OCI-LY1 (cell line): Measurements from ENCODE around the gene LGALS14.

Experiments
- CTCF ChIP-seq: fragments of 200-600 bp; sonication (generic), shearing (Covaris generic); IDR thresholded peaks from 2 replicates; pipeline ENCODE4 v1.5.1; 2017; ENCODE audit warnings: mild to moderate bottlenecking, antibody characterized with exemption, low read length, moderate library complexity, mixed read lengths
- EZH2 ChIP-seq: fragments of 200-600 bp; sonication (generic), shearing (Covaris generic); IDR thresholded peaks from 2 replicates; pipeline ENCODE4 v1.8.0; 2017; ENCODE audit warnings: borderline replicate concordance, mixed run types, mild to moderate bottlenecking, antibody characterized with exemption, low read length, moderate library complexity, mixed read lengths

GRCh38 chr19:39679791-39680168 lies 24.5 kb upstream of the LGALS14 start:
- TF ChIP-seq EZH2 (no peak), CTCF (no peak)
